Astrocyte (in vitro differentiated cells and primary cell): ENCODE results near the gene MUC13.

Experiments used
- CTCF ChIP-seq: IDR thresholded peaks from 2 replicates; pipeline ENCODE4 v1.5.1; 2011; ENCODE audit warnings: low read depth, mild to moderate bottlenecking, inconsistent platforms, low read length, moderate library complexity; ENCODE audit not compliant: insufficient read depth
- EZH2 ChIP-seq: IDR thresholded peaks from 2 replicates; pipeline ENCODE4 v1.6.1; 2012; ENCODE audit warnings: mild to moderate bottlenecking, low read length, inconsistent platforms; ENCODE audit not compliant: insufficient read depth

GRCh38 chr3:124860599-124860998 is 74.0 kb downstream of the MUC13 start:
- TF ChIP-seq CTCF (no peak), EZH2 (no peak)
